OCI-LY7 (cell line): ENCODE measurements around the gene PTGER3.

Experiments used
- CTCF ChIP-seq: fragments of 200-600 bp; sonication (generic); conservative IDR thresholded peaks from 2 replicates; pipeline ENCODE4 v1.5.1; 2014; ENCODE audit warnings: mild to moderate bottlenecking, antibody characterized with exemption, low read length, moderate library complexity, mixed read lengths
- EZH2phosphoT487 ChIP-seq: fragments of 200-600 bp; sonication (generic); IDR thresholded peaks from 2 replicates; pipeline ENCODE4 v1.6.1; 2018; ENCODE audit warnings: low read depth, borderline replicate concordance, mild to moderate bottlenecking, mixed run types, antibody characterized with exemption, low read length, moderate library complexity, mixed read lengths

GRCh38 chr1:71053758-71054157 lies 6.1 kb upstream of the PTGER3 start:
- TF ChIP-seq CTCF (no peak), EZH2phosphoT487 (no peak)
